Osteoblast (primary cell): ENCODE data around the gene PIK3R2. TPM values are rescaled to one million over a fixed set of nuclear protein-coding genes. Genes with fewer than 3 reads are reported as not detected.

Source experiments
- DNase-seq: peaks from one replicate; pipeline ENCODE4 v3.0.0; 2011; ENCODE audit warnings: low spot score, mixed read lengths; ENCODE audit not compliant: insufficient read length; ENCODE audit errors: missing footprints
- H2AFZ ChIP-seq: 2 replicates; pipeline ENCODE4 v1.6.0; 2011; ENCODE audit warnings: mild to moderate bottlenecking, low read length
- H3K27ac ChIP-seq: 2 replicates; pipeline ENCODE4 v1.5.1; 2011; ENCODE audit warnings: mild to moderate bottlenecking, low read depth, low read length, moderate library complexity
- H3K27me3 ChIP-seq: 2 replicates; pipeline ENCODE4 v1.6.0; 2012; ENCODE audit warnings: mild to moderate bottlenecking, control low read depth, inconsistent platforms, low read length, moderate library complexity; ENCODE audit not compliant: insufficient read depth
- H3K36me3 ChIP-seq: 2 replicates; pipeline ENCODE4 v1.5.1; 2011; ENCODE audit warnings: mild to moderate bottlenecking, low read length, control low read depth, moderate library complexity; ENCODE audit not compliant: insufficient read depth
- H3K4me1 ChIP-seq: 2 replicates; pipeline ENCODE4 v1.5.1; 2011; ENCODE audit warnings: mild to moderate bottlenecking, low read length, control low read depth, moderate library complexity; ENCODE audit not compliant: insufficient read depth
- H3K4me2 ChIP-seq: 2 replicates; pipeline ENCODE4 v1.6.0; 2011; ENCODE audit warnings: mild to moderate bottlenecking, low read length; ENCODE audit not compliant: insufficient read depth
- H3K4me3 ChIP-seq: fragments of 200-600 bp; sonication (generic); 3 replicates; pipeline ENCODE4 v1.5.1; 2012; ENCODE audit warnings: mild to moderate bottlenecking, low read length, inconsistent platforms; ENCODE audit not compliant: insufficient read depth
- H3K79me2 ChIP-seq: 2 replicates; pipeline ENCODE4 v1.6.0; 2012; ENCODE audit warnings: mild to moderate bottlenecking, low read length, control low read depth, inconsistent platforms; ENCODE audit not compliant: insufficient read depth
- H3K9me3 ChIP-seq: 2 replicates; pipeline ENCODE4 v1.5.1; 2011; ENCODE audit warnings: low read depth, low read length, control low read depth
- H4K20me1 ChIP-seq: 2 replicates; pipeline ENCODE4 v1.6.0; 2012; ENCODE audit warnings: mild to moderate bottlenecking, low read length, control low read depth; ENCODE audit not compliant: insufficient read depth
- small RNA-seq: library from RNA; depleted of rRNA; stranded (forward); fragments of <200 nt; gene quantifications from one replicate; pipeline ENCODE3, GENCODE V24; 2012
- total RNA-seq: library from RNA; depleted of rRNA; stranded (reverse); fragments of >200 nt; gene quantifications from 2 replicates; pipeline ENCODE4 v1.2.3, GENCODE V29; 2012
- TF ChIP-seq, protein P1 (sequence below): IDR thresholded peaks from 2 replicates; pipeline ENCODE4 v1.5.1; 2011; ENCODE audit warnings: mild to moderate bottlenecking, low read depth, low read length, moderate library complexity; ENCODE audit errors: extremely low read depth

Gene PIK3R2
- total RNA-seq, 1 donor = 25.7 TPM

DNA sequence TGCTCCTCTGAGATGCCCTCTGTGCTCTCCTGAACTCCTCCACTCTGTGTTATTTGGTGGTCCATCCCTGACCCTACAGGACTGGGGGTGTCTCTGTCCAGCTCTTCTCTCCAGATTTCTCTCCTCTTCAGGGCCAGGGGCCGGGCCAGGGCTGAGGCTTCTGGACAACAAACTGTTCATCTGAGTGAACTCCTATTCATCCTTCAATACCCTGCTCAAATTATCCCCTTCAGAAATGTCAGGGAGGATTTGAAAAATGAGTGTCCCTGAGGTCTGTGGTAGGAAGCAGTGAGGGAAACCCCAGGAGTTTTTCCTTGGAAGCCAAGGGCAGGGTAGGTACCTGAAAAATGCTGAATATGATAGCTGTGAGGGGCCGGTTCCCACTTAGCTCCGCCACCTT is 65.6 kb downstream of the PIK3R2 start:
- H3K27ac ChIP-seq = no peak overlapping the region
- TF ChIP-seq, protein P1, sequence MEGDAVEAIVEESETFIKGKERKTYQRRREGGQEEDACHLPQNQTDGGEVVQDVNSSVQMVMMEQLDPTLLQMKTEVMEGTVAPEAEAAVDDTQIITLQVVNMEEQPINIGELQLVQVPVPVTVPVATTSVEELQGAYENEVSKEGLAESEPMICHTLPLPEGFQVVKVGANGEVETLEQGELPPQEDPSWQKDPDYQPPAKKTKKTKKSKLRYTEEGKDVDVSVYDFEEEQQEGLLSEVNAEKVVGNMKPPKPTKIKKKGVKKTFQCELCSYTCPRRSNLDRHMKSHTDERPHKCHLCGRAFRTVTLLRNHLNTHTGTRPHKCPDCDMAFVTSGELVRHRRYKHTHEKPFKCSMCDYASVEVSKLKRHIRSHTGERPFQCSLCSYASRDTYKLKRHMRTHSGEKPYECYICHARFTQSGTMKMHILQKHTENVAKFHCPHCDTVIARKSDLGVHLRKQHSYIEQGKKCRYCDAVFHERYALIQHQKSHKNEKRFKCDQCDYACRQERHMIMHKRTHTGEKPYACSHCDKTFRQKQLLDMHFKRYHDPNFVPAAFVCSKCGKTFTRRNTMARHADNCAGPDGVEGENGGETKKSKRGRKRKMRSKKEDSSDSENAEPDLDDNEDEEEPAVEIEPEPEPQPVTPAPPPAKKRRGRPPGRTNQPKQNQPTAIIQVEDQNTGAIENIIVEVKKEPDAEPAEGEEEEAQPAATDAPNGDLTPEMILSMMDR = no peak
- H3K79me2 ChIP-seq = no peaks in the 10 kb centered on the region
- no peaks in the 10 kb centered on the region for H3K9me3 ChIP-seq
- H3K27me3 ChIP-seq = no peaks in the 10 kb centered on the region
- no peak overlapping the region for H3K4me2 ChIP-seq
- DNase-seq = peak; percentile 22
- H3K36me3 ChIP-seq = no peaks in the 10 kb centered on the region
- peaks cover 10% of the 10 kb centered on the region for H3K4me1 ChIP-seq
- H3K4me3 ChIP-seq = no peak overlapping the region
- H2AFZ ChIP-seq = no peak overlapping the region
- H4K20me1 ChIP-seq = peaks cover 2% of the 10 kb centered on the region

Small RNA genes within 50 kb of the gene (small RNA-seq; reads per million reads assigned to genes)
- gene IFI30 = not detected

Other genes with a start within 250 kb of the PIK3R2 start
- 15.9 and 21.5 TPM in 2 replicates for gene CCDC124, start 220.1 kb upstream of the PIK3R2 start, total RNA-seq
- under 0.01 TPM in 1 of 2 replicates, not detected in the other for gene KCNN1, start 186.1 kb upstream of the PIK3R2 start, total RNA-seq
- gene ARRDC2, start 145.0 kb upstream of the PIK3R2 start, total RNA-seq = 15.9 and 22.4 TPM in 2 replicates
- 0.29 and 0.72 TPM in 2 replicates for gene IL12RB1, start 66.2 kb upstream of the PIK3R2 start, total RNA-seq
- 5.4 and 5.6 TPM in 2 replicates for gene MAST3, start 55.4 kb upstream of the PIK3R2 start, total RNA-seq
- gene IFI30, start 20.6 kb downstream of the PIK3R2 start, total RNA-seq = 110 and 126 TPM in 2 replicates
- 8.3 and 9.4 TPM in 2 replicates for gene MPV17L2, start 40.1 kb downstream of the PIK3R2 start, total RNA-seq
- 0.72 and 1.8 TPM in 2 replicates for gene RAB3A, start 50.9 kb downstream of the PIK3R2 start, total RNA-seq
- under 0.01 TPM in 1 of 2 replicates, not detected in the other for gene PDE4C, start 73.3 kb downstream of the PIK3R2 start, total RNA-seq
- 2.5 and 3.5 TPM in 2 replicates for gene IQCN, start 121.3 kb downstream of the PIK3R2 start, total RNA-seq
- gene JUND, start 128.5 kb downstream of the PIK3R2 start, total RNA-seq = 170 and 172 TPM in 2 replicates
- 74.3 and 74.6 TPM in 2 replicates for gene LSM4, start 169.9 kb downstream of the PIK3R2 start, total RNA-seq
- gene PGPEP1, start 187.4 kb downstream of the PIK3R2 start, total RNA-seq = 31.1 and 56.3 TPM in 2 replicates
- 61.6 and 74.2 TPM in 2 replicates for gene GDF15, start 233.0 kb downstream of the PIK3R2 start, total RNA-seq
- 0.88 and 1.1 TPM in 2 replicates for gene LRRC25, start 244.5 kb downstream of the PIK3R2 start, total RNA-seq